Measurements from ENCODE around the gene ZNF330.

GRCh38 chr4:141192564-141192963, 28.1 kb upstream of the ZNF330 start:
- TF ChIP-seq CTCF (IDR thresholded peaks at IDR 0.05) (no peak), POLR2AphosphoS5 (IDR thresholded peaks at IDR 0.05) (no peak), POLR2A (IDR thresholded peaks at IDR 0.05) (no peak), EP300 (IDR thresholded peaks at IDR 0.05) (no peak)
